HL-60 (cell line): ENCODE data around the gene TPP1.

ENCODE experiments used
- DNase-seq, 2 experiments: peaks; one replicate each; pipeline ENCODE4 v3.0.0-alpha.2; 2010 to 2020; ENCODE audit warnings: low read depth in 1 of 2, low spot score in 1 of 2
- H3K27ac ChIP-seq: fragments of 250-450 bp; sonication (Bioruptor Pico); replicated peaks from 2 replicates; pipeline ENCODE4 v1.5.1; 2020; ENCODE audit warnings: mild to moderate bottlenecking, moderate library complexity
- H3K27me3 ChIP-seq: fragments of 250-450 bp; sonication (Bioruptor Pico); 2 replicates; pipeline ENCODE4 v1.5.1; 2021; ENCODE audit warnings: mild to moderate bottlenecking, moderate library complexity; ENCODE audit not compliant: insufficient read depth, poor library complexity, severe bottlenecking
- H3K4me3 ChIP-seq: replicated peaks from 2 replicates; pipeline ENCODE4 v1.5.1; 2011; ENCODE audit warnings: mild to moderate bottlenecking, control low read depth, low read length; ENCODE audit not compliant: insufficient read depth
- CTCF ChIP-seq: IDR thresholded peaks from one replicate; pipeline ENCODE4 v1.5.1; 2011; ENCODE audit warnings: low read length, control low read depth, inconsistent platforms; ENCODE audit not compliant: insufficient read depth
- GABPA ChIP-seq: IDR thresholded peaks from 2 replicates; pipeline ENCODE4 v1.6.1; 2012; ENCODE audit warnings: low read depth
- POLR2AphosphoS5 ChIP-seq: IDR thresholded peaks from 2 replicates; pipeline ENCODE4 v1.6.1; 2012; ENCODE audit warnings: low read depth
- SPI1 ChIP-seq: IDR thresholded peaks from 2 replicates; pipeline ENCODE4 v1.6.1; 2012; ENCODE audit warnings: low read depth, mild to moderate bottlenecking, borderline replicate concordance
- TF ChIP-seq, protein P1 (sequence below): IDR thresholded peaks from 2 replicates; pipeline ENCODE4 v1.6.1; 2012; ENCODE audit warnings: low read depth; ENCODE audit not compliant: insufficient replicate concordance

The TPP1 gene

DNA sequence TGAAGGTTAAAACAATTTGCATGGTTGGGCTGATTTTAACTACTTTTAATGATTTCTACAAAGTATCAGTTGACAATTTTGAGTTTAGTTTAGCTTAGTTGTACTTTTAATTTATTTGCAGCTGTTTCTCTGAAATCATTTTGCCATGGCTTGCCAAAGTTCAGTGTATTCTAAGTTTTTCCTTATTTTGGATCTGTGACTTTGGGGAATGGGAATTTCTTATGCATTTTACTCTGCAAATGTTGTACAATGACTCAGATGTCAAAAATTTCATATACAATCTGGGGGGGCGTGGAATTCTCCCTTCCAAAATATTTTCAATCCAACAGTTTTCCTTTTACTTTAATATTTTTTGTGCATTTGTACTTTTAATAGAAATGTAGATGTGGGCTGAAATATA, 45.3 kb upstream of the TPP1 start:
- no peak for DNase-seq
- no peak overlapping the region for H3K4me3 ChIP-seq
- TF ChIP-seq, protein P1, sequence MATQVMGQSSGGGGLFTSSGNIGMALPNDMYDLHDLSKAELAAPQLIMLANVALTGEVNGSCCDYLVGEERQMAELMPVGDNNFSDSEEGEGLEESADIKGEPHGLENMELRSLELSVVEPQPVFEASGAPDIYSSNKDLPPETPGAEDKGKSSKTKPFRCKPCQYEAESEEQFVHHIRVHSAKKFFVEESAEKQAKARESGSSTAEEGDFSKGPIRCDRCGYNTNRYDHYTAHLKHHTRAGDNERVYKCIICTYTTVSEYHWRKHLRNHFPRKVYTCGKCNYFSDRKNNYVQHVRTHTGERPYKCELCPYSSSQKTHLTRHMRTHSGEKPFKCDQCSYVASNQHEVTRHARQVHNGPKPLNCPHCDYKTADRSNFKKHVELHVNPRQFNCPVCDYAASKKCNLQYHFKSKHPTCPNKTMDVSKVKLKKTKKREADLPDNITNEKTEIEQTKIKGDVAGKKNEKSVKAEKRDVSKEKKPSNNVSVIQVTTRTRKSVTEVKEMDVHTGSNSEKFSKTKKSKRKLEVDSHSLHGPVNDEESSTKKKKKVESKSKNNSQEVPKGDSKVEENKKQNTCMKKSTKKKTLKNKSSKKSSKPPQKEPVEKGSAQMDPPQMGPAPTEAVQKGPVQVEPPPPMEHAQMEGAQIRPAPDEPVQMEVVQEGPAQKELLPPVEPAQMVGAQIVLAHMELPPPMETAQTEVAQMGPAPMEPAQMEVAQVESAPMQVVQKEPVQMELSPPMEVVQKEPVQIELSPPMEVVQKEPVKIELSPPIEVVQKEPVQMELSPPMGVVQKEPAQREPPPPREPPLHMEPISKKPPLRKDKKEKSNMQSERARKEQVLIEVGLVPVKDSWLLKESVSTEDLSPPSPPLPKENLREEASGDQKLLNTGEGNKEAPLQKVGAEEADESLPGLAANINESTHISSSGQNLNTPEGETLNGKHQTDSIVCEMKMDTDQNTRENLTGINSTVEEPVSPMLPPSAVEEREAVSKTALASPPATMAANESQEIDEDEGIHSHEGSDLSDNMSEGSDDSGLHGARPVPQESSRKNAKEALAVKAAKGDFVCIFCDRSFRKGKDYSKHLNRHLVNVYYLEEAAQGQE = no peak
- TF ChIP-seq SPI1 (no peak), GABPA (no peak), POLR2AphosphoS5 (no peak), CTCF (no peak)
- no peaks in the 10 kb centered on the region for H3K27me3 ChIP-seq
- H3K27ac ChIP-seq = no peak overlapping the region

DNA sequence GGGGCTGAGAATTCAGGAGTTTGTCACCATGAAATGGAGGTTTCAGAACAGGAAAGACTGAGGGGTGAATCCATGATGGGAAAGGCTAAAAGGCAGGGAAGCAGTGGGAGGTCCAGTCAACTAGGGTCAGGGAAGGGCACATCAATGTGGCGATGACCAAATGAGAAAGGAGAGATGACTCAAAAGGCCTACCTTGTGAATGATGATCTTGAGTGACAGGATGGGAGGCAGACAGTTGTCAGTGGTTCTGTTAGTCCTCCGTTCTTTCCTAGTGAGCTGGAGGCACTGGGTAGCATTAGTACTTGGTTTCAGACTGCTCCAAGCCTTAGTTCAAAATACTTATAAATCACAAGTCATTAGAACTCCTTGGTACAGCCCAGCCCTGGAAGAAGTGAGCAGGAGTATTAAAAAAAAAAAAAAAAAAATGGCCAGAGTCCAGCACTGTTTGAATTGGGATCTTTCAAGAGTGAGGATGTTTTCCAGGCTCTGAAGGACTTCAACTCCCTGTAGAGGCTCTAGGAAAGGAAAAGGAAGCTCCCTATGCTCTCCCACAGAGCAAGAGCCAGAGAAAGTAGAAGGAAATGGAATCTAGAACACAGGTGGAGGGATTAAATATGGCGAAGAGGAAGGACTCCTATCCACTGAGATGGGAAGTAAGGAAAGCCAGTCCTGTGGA, 44.7 kb upstream of the TPP1 start:
- no peaks in the 10 kb centered on the region for H3K27me3 ChIP-seq
- TF ChIP-seq, protein P1 = no peak
- no peak for TF ChIP-seq CTCF
- TF ChIP-seq SPI1 = no peak
- TF ChIP-seq GABPA = no peak
- TF ChIP-seq POLR2AphosphoS5 = no peak

DNA sequence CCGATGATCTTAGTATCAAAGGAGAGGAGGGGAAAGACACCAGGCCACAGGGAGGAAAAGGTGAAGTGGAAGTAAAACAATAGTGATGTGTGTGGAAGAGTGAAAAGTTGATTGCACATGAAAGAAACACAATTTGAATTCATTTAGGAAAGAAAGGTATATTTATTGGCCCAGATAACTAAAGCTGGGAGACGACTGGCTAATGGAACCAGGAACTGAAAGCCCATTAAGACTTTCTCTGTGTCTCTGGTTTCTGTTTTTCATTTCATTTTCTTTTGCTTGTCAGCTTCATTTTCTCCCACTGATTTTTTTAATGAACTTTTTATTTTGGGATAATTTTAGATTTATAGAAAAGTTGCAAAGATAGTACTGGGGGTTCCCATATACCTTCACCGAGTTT, 41.5 kb upstream of the TPP1 start:
- no peak for DNase-seq
- TF ChIP-seq SPI1 = no peak
- TF ChIP-seq, protein P1 = no peak
- no peak for TF ChIP-seq POLR2AphosphoS5
- no peak for TF ChIP-seq CTCF
- TF ChIP-seq GABPA = no peak
- Histone ChIP-seq H3K27ac (no peak overlapping the region), H3K4me3 (no peak overlapping the region), H3K27me3 (peaks cover 8% of the 10 kb centered on the region)

More for the DNA sequence above, 44.7 kb upstream of the TPP1 start:
- DNase-seq = no peak
- no peak overlapping the region for H3K4me3 ChIP-seq
- no peak overlapping the region for H3K27ac ChIP-seq
